Trophoblast cell (in vitro differentiated cells and primary cell): ENCODE data around the gene RAB11FIP4.

Source experiments
- DNase-seq, 2 donors: peaks; one replicate each; pipeline ENCODE4 v3.0.0-alpha.2; 2016
- H2AFZ ChIP-seq: 2 replicates; pipeline ENCODE4 v1.6.1; 2013; ENCODE audit warnings: low read length, moderate library complexity, mild to moderate bottlenecking; ENCODE audit not compliant: insufficient read depth, poor library complexity
- H2AK5ac ChIP-seq: 2 replicates; pipeline ENCODE4 v1.6.1; 2013; ENCODE audit warnings: mild to moderate bottlenecking, low read length
- H2BK120ac ChIP-seq: 2 replicates; pipeline ENCODE4 v1.6.1; 2013; ENCODE audit warnings: low read length, mild to moderate bottlenecking, moderate library complexity; ENCODE audit not compliant: insufficient read depth, poor library complexity
- H2BK12ac ChIP-seq: 2 replicates; pipeline ENCODE4 v1.6.1; 2013; ENCODE audit warnings: mild to moderate bottlenecking, low read length, moderate library complexity
- H2BK5ac ChIP-seq: 2 replicates; pipeline ENCODE4 v1.6.1; 2013; ENCODE audit warnings: low read length, low read depth, moderate library complexity, mild to moderate bottlenecking; ENCODE audit not compliant: poor library complexity
- H3K14ac ChIP-seq: 2 replicates; pipeline ENCODE4 v1.6.1; 2013; ENCODE audit warnings: mild to moderate bottlenecking, low read length
- H3K18ac ChIP-seq: 2 replicates; pipeline ENCODE4 v1.6.1; 2013; ENCODE audit warnings: mild to moderate bottlenecking, low read length
- H3K23ac ChIP-seq: 2 replicates; pipeline ENCODE4 v1.6.1; 2013; ENCODE audit warnings: low read length
- H3K27ac ChIP-seq: 2 replicates; pipeline ENCODE4 v1.5.1; 2013; ENCODE audit warnings: low read depth, mild to moderate bottlenecking, inconsistent platforms, low read length, moderate library complexity
- H3K27me3 ChIP-seq: 2 replicates; pipeline ENCODE4 v1.6.1; 2013; ENCODE audit warnings: inconsistent platforms, mild to moderate bottlenecking, low read length, moderate library complexity; ENCODE audit not compliant: insufficient read depth
- H3K36me3 ChIP-seq, 2 experiments: 1 replicate in 1 of 2; 2 replicates in 1 of 2; pipeline ENCODE4 v1.6.1; 2013; ENCODE audit warnings: low read length in 2 of 2, mild to moderate bottlenecking in 2 of 2, moderate library complexity in 1 of 2; ENCODE audit not compliant: insufficient read depth in 2 of 2, control insufficient read depth in 1 of 2
- H3K4ac ChIP-seq: 2 replicates; pipeline ENCODE4 v1.6.1; 2013; ENCODE audit warnings: low read depth, mild to moderate bottlenecking, low read length, moderate library complexity
- H3K4me1 ChIP-seq, 2 experiments: 1 replicate in 1 of 2; 2 replicates in 1 of 2; pipeline ENCODE4 v1.6.1; 2013; ENCODE audit warnings: low read length in 2 of 2, mild to moderate bottlenecking in 2 of 2, moderate library complexity in 1 of 2; ENCODE audit not compliant: insufficient read depth in 2 of 2, control insufficient read depth in 1 of 2
- H3K4me2 ChIP-seq: 2 replicates; pipeline ENCODE4 v1.6.1; 2013; ENCODE audit warnings: inconsistent platforms, mild to moderate bottlenecking, low read length, moderate library complexity
- H3K4me3 ChIP-seq: 2 replicates; pipeline ENCODE4 v1.5.1; 2013; ENCODE audit warnings: mild to moderate bottlenecking, low read depth, low read length, inconsistent platforms
- H3K79me1 ChIP-seq: one replicate; pipeline ENCODE4 v1.6.1; 2013; ENCODE audit warnings: low read length
- H3K79me2 ChIP-seq: 2 replicates; pipeline ENCODE4 v1.6.1; 2013; ENCODE audit warnings: low read length, mild to moderate bottlenecking; ENCODE audit not compliant: control insufficient read depth, insufficient read depth, poor library complexity
- H3K9ac ChIP-seq: 2 replicates; pipeline ENCODE4 v1.6.1; 2013; ENCODE audit warnings: mild to moderate bottlenecking, low read length
- H3K9me3 ChIP-seq: 2 replicates; pipeline ENCODE4 v1.6.1; 2013; ENCODE audit warnings: low read depth, mild to moderate bottlenecking, control low read depth, inconsistent platforms, low read length; ENCODE audit not compliant: insufficient read depth
- H4K12ac ChIP-seq: 2 replicates; pipeline ENCODE4 v1.6.1; 2013; ENCODE audit warnings: low read depth, mild to moderate bottlenecking, low read length, moderate library complexity
- H4K8ac ChIP-seq: 2 replicates; pipeline ENCODE4 v1.6.1; 2013; ENCODE audit warnings: low read depth, mild to moderate bottlenecking, low read length, moderate library complexity
- H4K91ac ChIP-seq: one replicate; pipeline ENCODE4 v1.6.1; 2013; ENCODE audit warnings: low read depth, mild to moderate bottlenecking, low read length, moderate library complexity
- WGBS: extraction: QIAGEN DNeasy Blood & Tissue Kit; methylation state at CpG from one replicate; pipeline ENCODE4 v1.1.7; 2013; ENCODE audit warnings: missing lambda C conversion rate; ENCODE audit not compliant: insufficient read length, insufficient coverage; ENCODE audit errors: extremely low coverage; 5-methylcytosine and 5-hydroxymethylcytosine counted together

The RAB11FIP4 gene

DNA sequence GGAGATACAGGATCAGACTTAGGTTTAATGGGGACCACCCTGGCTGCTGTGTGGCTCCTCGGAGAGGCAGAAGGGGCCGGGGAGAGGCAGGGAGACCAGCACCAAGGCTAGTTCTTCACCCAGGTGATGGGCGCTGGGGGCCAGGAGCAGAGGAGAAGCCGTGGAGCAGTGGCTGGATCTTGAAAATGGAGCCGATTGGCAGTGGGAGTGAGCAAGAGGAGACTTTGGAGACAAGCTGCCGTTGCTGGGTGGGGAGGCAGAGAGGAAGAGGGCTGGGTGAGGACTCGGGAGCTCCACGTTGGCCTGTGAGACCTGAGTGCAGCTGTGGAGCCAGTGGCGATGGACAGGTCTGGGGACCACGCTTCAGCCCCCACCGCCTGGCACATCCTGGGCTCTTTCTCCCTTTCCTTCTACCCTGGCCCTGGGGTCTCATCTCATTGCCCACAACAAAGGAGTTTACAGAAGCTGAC is 9.0 kb downstream of the RAB11FIP4 start:
- Histone ChIP-seq H3K4me1 (peaks cover 4 to 5% of the 10 kb centered on the region in 2 experiments), H3K14ac (no peak overlapping the region), H3K27me3 (no peaks in the 10 kb centered on the region), H3K4me3 (no peak overlapping the region), H3K36me3 (no peaks in the 10 kb centered on the region), H4K12ac (no peak overlapping the region), H4K91ac (no peak overlapping the region), H3K79me2 (no peaks in the 10 kb centered on the region), H2BK120ac (no peak overlapping the region), H4K8ac (no peak overlapping the region), H3K79me1 (no peaks in the 10 kb centered on the region), H3K27ac (no peak overlapping the region), H3K9me3 (peaks cover 3% of the 10 kb centered on the region), H3K4ac (no peak overlapping the region), H3K9ac (no peak overlapping the region), H2BK12ac (no peak overlapping the region), H2AFZ (no peak overlapping the region), H2BK5ac (no peak overlapping the region), H3K23ac (no peak overlapping the region), H2AK5ac (no peak overlapping the region), H3K4me2 (no peak overlapping the region), H3K18ac (no peak overlapping the region)
- DNase-seq: no peak
- WGBS: no CpG with 5 or more reads among the region's 11 CpGs

DNA sequence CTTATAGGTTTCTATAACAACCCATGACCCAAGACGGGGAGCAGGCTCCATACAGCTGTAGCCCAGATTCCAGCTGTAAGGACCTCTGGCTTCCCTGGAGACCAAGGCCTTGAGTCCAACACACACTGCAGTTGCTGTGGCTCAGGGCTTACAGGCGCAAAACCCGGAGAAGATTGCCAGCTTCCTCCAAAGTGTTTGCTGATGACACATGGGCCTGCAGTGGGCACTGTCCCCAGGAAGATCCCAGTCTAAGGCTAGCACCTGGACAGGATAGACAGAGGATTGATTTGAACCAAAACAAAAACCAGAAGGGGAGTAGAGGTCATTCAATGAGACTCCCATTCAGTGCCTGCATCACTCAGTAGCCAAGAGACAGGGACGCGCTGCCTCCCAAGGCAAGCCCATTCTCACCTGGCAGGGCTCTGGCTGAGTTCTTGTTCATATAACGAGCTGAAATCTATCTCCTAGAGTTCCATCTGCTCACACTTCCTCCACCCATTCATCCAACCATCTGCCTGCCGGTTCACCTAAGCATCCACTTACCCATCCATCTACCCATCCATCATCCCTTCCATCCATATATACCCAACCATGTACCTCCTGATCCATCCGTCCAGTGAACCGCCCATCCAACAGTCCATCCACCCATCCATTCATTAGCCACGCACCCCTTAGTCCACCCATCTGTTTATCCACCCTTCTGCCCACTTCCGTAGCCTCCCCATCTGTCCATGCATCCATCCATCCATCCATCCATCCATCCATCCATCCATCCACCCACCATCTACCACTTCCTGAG is 10.2 kb downstream of the RAB11FIP4 start:
- H3K4me2 ChIP-seq: no peak overlapping the region
- H3K79me2 ChIP-seq: no peaks in the 10 kb centered on the region
- H3K4ac ChIP-seq: no peak overlapping the region
- no peak overlapping the region for H3K27ac ChIP-seq
- H3K9ac ChIP-seq: no peak overlapping the region
- WGBS: no CpG with 5 or more reads among the region's 11 CpGs
- peaks cover 3% of the 10 kb centered on the region for H3K9me3 ChIP-seq
- no peak overlapping the region for H2BK12ac ChIP-seq
- no peaks in the 10 kb centered on the region for H3K79me1 ChIP-seq
- peaks cover 5 to 9% of the 10 kb centered on the region in 2 experiments for H3K4me1 ChIP-seq
- H4K91ac ChIP-seq: no peak overlapping the region
- no peaks in the 10 kb centered on the region for H3K36me3 ChIP-seq
- no peak for DNase-seq
- H4K12ac ChIP-seq: no peak overlapping the region
- H2AK5ac ChIP-seq: no peak overlapping the region
- no peak overlapping the region for H2BK5ac ChIP-seq
- H4K8ac ChIP-seq: no peak overlapping the region
- no peaks in the 10 kb centered on the region for H3K27me3 ChIP-seq
- no peak overlapping the region for H2BK120ac ChIP-seq
- peak overlapping the region; percentile 5 for H3K4me3 ChIP-seq
- no peak overlapping the region for H2AFZ ChIP-seq
- H3K14ac ChIP-seq: no peak overlapping the region
- no peak overlapping the region for H3K18ac ChIP-seq
- no peak overlapping the region for H3K23ac ChIP-seq

DNA sequence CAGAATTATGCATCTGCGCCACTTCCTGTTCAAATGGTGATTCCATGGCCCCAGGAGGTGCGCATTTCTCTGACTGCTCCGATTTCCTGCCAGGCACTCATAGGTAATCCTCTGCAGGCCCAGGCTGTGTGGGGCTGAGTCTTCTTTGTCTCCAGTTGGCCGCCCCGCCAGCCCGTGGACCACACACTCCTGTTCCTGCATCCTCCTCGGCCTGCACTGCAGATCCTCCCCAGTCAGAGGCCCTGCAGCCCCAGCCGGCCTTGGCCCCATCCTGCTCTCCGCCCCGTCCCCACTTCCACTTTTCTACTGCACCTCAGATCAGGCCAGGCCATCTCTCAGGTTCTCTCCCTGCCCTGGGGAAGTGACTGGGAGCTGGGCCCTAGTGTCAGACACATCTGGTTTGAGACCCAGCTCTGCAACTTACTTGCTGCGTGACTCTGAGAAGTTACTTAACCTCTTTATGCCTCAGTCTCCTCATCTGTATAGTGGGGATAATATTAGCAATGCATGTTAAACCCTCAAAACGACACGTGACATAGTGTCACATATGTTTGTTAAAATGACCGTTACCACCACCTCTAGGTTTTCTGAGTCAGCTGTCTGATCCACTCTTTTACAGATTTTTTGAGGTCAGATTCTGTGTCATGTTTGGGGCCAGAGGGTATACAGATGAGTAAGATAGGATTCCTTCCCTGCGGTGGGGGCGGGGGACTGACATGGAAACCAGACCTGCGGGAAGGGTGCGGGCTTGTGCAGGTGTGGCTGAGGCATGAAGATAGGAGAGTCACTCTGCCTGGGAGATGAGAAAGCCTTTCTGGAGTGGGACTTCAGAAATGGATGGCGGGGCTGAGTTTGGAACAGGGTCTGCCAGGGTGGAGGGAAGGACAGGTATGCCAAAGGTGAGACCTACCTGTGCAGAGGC is 12.8 kb downstream of the RAB11FIP4 start:
- H4K12ac ChIP-seq: no peak overlapping the region
- no peak overlapping the region for H2AK5ac ChIP-seq
- no peaks in the 10 kb centered on the region for H3K79me1 ChIP-seq
- H4K8ac ChIP-seq: no peak overlapping the region
- no peak overlapping the region for H3K4ac ChIP-seq
- H3K23ac ChIP-seq: no peak overlapping the region
- H3K18ac ChIP-seq: no peak overlapping the region
- H3K27me3 ChIP-seq: no peaks in the 10 kb centered on the region
- peaks cover 3% of the 10 kb centered on the region for H3K9me3 ChIP-seq
- no peak overlapping the region for H2AFZ ChIP-seq
- H3K4me2 ChIP-seq: no peak overlapping the region
- no peaks in the 10 kb centered on the region for H3K79me2 ChIP-seq
- H2BK12ac ChIP-seq: no peak overlapping the region
- no peak overlapping the region for H3K14ac ChIP-seq
- peak; percentile 92 to 94 for DNase-seq
- no peaks in the 10 kb centered on the region for H3K36me3 ChIP-seq
- no CpG with 5 or more reads among the region's 19 CpGs for WGBS
- no peak overlapping the region for H2BK5ac ChIP-seq
- no peak overlapping the region for H3K9ac ChIP-seq
- H3K4me1 ChIP-seq: peaks cover 5 to 9% of the 10 kb centered on the region in 2 experiments
- no peak overlapping the region for H2BK120ac ChIP-seq
- no peak overlapping the region for H3K4me3 ChIP-seq
- H3K27ac ChIP-seq: no peak overlapping the region
- H4K91ac ChIP-seq: no peak overlapping the region

DNA sequence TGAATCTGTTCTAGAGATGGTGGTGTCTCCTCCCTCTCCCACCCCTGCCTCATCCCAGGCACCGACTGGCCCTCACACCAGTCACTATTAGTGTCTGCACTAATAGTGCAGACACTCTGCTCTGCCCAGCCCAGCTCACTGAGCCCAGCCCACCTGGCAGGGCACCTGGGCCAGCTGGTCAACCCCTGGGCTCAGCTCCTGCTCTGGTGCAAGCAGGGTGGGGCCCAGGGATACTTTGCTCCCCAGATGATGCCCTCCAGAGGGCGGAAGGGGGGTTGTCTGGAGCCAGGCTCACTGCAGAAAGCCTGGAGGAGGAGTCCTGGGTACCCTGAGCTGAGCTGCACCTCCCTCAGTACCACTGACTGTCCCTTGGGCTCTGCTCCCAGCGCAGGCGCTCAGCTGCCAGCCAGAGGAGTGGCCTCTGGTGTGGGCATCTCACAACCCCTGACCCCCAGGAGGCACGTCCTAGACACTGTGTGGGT is 14.5 kb downstream of the RAB11FIP4 start:
- Histone ChIP-seq H4K91ac (no peak overlapping the region), H3K4me1 (peaks cover 5 to 9% of the 10 kb centered on the region in 2 experiments), H3K27me3 (no peaks in the 10 kb centered on the region), H3K4ac (no peak overlapping the region), H3K9me3 (peaks cover 3% of the 10 kb centered on the region), H2AFZ (no peak overlapping the region), H4K12ac (no peak overlapping the region), H3K4me2 (no peak overlapping the region), H3K36me3 (no peaks in the 10 kb centered on the region), H4K8ac (no peak overlapping the region), H2BK12ac (no peak overlapping the region), H3K4me3 (peak overlapping the region; percentile 35), H2BK5ac (no peak overlapping the region), H3K79me1 (no peaks in the 10 kb centered on the region), H3K23ac (no peak overlapping the region), H2AK5ac (no peak overlapping the region), H3K18ac (no peak overlapping the region), H3K14ac (no peak overlapping the region), H3K79me2 (no peaks in the 10 kb centered on the region), H2BK120ac (no peak overlapping the region), H3K27ac (no peak overlapping the region), H3K9ac (no peak overlapping the region)
- DNase-seq: no peak
- no CpG with 5 or more reads among the region's 5 CpGs for WGBS
